ENCODE data around the gene CCDC13. TPM values are rescaled to one million over a fixed set of nuclear protein-coding genes. Genes with fewer than 3 reads are reported as not detected.

CCDC13 gene
- total and polyA plus RNA-seq, 4 donors = 1.9 to 7.6 (median 3.2) TPM

GRCh38 chr3:42786631-42787030, 13.6 kb upstream of the CCDC13 start:
- TF ChIP-seq, protein P1, sequence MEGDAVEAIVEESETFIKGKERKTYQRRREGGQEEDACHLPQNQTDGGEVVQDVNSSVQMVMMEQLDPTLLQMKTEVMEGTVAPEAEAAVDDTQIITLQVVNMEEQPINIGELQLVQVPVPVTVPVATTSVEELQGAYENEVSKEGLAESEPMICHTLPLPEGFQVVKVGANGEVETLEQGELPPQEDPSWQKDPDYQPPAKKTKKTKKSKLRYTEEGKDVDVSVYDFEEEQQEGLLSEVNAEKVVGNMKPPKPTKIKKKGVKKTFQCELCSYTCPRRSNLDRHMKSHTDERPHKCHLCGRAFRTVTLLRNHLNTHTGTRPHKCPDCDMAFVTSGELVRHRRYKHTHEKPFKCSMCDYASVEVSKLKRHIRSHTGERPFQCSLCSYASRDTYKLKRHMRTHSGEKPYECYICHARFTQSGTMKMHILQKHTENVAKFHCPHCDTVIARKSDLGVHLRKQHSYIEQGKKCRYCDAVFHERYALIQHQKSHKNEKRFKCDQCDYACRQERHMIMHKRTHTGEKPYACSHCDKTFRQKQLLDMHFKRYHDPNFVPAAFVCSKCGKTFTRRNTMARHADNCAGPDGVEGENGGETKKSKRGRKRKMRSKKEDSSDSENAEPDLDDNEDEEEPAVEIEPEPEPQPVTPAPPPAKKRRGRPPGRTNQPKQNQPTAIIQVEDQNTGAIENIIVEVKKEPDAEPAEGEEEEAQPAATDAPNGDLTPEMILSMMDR (IDR thresholded peaks at IDR 0.05; ENCODE audit: control extremely low read depth, extremely low read depth) = no peak
- ATAC-seq (ENCODE audit: insufficient read depth, low FRiP score) = no peak
- Histone ChIP-seq H3K9ac (ENCODE audit: insufficient read depth in 1 of 2, low read length in 2 of 2) (no peak overlapping the region), H3K4me3 (no peak overlapping the region), H3K36me3 (ENCODE audit: control insufficient read depth in 4 of 4, insufficient read depth in 4 of 4, low read length in 4 of 4) (peaks cover 0 to 8% (median 6%) of the 10 kb centered on the region in 4 donors), H3K9me3 (ENCODE audit: control insufficient read depth in 4 of 4, insufficient read depth in 3 of 4, low read length in 3 of 4) (no peaks in the 10 kb centered on the region), H3K27ac (ENCODE audit: low read depth in 1 of 2, low read length in 1 of 2) (peak overlapping the region in 1 of 2 donors; percentile 31), H3K4me1 (ENCODE audit: control insufficient read depth in 5 of 5, insufficient read depth in 5 of 5, low read length in 5 of 5) (peaks cover 0 to 1% (median 0%) of the 10 kb centered on the region in 5 donors), H3K27me3 (ENCODE audit: control insufficient read depth in 3 of 3, insufficient read depth in 3 of 3, low read length in 2 of 3) (no peaks in the 10 kb centered on the region)
- WGBS, 2 donors = 97 to 98% methylated on average over 2 of the region's 2 CpGs
- DNase-seq = no peak

GRCh38 chr3:42786212-42786611, 13.2 kb upstream of the CCDC13 start:
- ATAC-seq (ENCODE audit: insufficient read depth, low FRiP score) (no peak), DNase-seq (no peak)
- no peaks in the 10 kb centered on the region for H3K9me3 ChIP-seq (ENCODE audit: control insufficient read depth in 4 of 4, insufficient read depth in 3 of 4, low read length in 3 of 4)
- H3K4me1 ChIP-seq (ENCODE audit: control insufficient read depth in 5 of 5, insufficient read depth in 5 of 5, low read length in 5 of 5) = peaks cover 0 to 1% (median 0%) of the 10 kb centered on the region in 5 donors
- H3K27me3 ChIP-seq (ENCODE audit: control insufficient read depth in 3 of 3, insufficient read depth in 3 of 3, low read length in 2 of 3) = no peaks in the 10 kb centered on the region
- H3K4me3 ChIP-seq = no peak overlapping the region
- H3K27ac ChIP-seq (ENCODE audit: low read depth in 1 of 2, low read length in 1 of 2) = no peak overlapping the region
- H3K9ac ChIP-seq (ENCODE audit: insufficient read depth in 1 of 2, low read length in 2 of 2) = no peak overlapping the region
- TF ChIP-seq, protein P1 (IDR thresholded peaks at IDR 0.05; ENCODE audit: control extremely low read depth, extremely low read depth) = no peak
- WGBS, 2 donors = 60 to 89% methylated on average over 1 of the region's 1 CpG
- peaks cover 0 to 8% (median 6%) of the 10 kb centered on the region in 4 donors for H3K36me3 ChIP-seq (ENCODE audit: control insufficient read depth in 4 of 4, insufficient read depth in 4 of 4, low read length in 4 of 4)

DNA sequence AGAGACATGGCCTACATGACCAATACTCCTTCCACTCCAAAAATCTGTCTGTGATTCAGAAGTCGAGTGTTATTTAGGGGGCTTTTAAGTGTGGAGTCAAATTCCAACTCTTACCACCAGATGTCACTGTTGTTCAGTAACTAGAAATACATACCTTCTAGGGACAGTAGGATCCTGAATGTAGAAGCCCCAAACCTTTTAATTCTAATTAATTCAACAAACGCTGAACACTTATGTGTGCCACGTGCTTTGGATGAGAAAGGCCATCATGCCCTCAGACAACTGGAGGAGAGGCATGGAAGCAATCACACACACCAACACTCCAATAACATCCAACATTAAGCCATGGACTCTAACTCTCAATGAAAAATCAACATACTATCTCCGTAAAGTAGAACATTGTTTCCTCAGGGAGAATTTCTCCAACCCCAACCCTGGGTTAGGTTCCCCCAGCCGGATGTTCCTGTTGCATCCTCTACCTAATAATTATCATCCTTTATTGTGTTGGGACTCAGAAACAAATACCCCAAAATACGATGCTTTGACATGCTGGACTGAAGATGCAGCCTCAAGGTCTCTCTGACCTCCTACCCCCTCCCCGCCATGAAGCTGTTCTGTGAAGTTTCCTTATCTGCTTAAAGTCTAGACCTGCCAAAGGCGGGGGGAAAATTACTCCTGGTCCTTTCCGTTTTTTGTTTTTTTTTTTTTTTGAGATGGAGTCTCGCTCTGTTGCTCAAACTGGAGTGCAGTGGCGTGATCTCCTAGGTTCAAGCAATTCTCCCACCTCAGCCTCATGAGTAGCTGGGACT, 8.0 kb upstream of the CCDC13 start:
- TF ChIP-seq, protein P1 (IDR thresholded peaks at IDR 0.05; ENCODE audit: control extremely low read depth, extremely low read depth) = peak; percentile 46
- no peaks in the 10 kb centered on the region for H3K9me3 ChIP-seq (ENCODE audit: control insufficient read depth in 4 of 4, insufficient read depth in 3 of 4, low read length in 3 of 4)
- H3K4me3 ChIP-seq = no peak overlapping the region
- WGBS, 2 donors = 62 to 65% methylated on average over 11 of the region's 11 CpGs
- peaks cover 0 to 8% (median 2%) of the 10 kb centered on the region in 4 donors for H3K36me3 ChIP-seq (ENCODE audit: control insufficient read depth in 4 of 4, insufficient read depth in 4 of 4, low read length in 4 of 4)
- no peak overlapping the region for H3K27ac ChIP-seq (ENCODE audit: low read depth in 1 of 2, low read length in 1 of 2)
- DNase-seq (peak in 2 of 3 donors; percentile 83 to 88), ATAC-seq (ENCODE audit: insufficient read depth, low FRiP score) (peak; percentile 59)
- peaks cover 0 to 4% (median 0%) of the 10 kb centered on the region in 5 donors for H3K4me1 ChIP-seq (ENCODE audit: control insufficient read depth in 5 of 5, insufficient read depth in 5 of 5, low read length in 5 of 5)
- H3K9ac ChIP-seq (ENCODE audit: insufficient read depth in 1 of 2, low read length in 2 of 2) = peak overlapping the region in 1 of 2 donors; percentile 40
- no peaks in the 10 kb centered on the region for H3K27me3 ChIP-seq (ENCODE audit: control insufficient read depth in 3 of 3, insufficient read depth in 3 of 3, low read length in 2 of 3)
